ENCODE results near the gene ACD. TPM values are rescaled to one million over a fixed set of nuclear protein-coding genes. Genes with fewer than 3 reads are reported as not detected.

The ACD gene
- total and polyA plus RNA-seq, 2 of the 8 experiments (the other 6 are each of a cell fraction or from before 2014, with no cell fraction given): 34.8 to 58.0 TPM

GRCh38 chr16:67704110-67704509, 44.0 kb upstream of the ACD start:
- Histone ChIP-seq H2BK12ac (ENCODE audit: low read depth, low read length) (no peak overlapping the region), H2BK20ac (ENCODE audit: low read length) (no peak overlapping the region), H3K4me1 (replicated peaks in 1 of 4; ENCODE audit: control insufficient read depth in 3 of 4, insufficient read depth in 4 of 4, low read length in 3 of 4) (peaks cover 2 to 5% (median 4%) of the 10 kb centered on the region in 4 experiments; a peak in 3 of 7 replicates), H2BK5ac (ENCODE audit: low read depth, low read length) (no peak overlapping the region), H3K23me2 (ENCODE audit: low read depth, low read length) (no peaks in the 10 kb centered on the region), H3K56ac (replicated peaks; ENCODE audit: insufficient read length, low read depth, low read length) (no peak overlapping the region), H2BK120ac (replicated peaks; ENCODE audit: low read depth, low read length) (no peak overlapping the region), H4K5ac (ENCODE audit: insufficient read length, low read depth, low read length) (no peak overlapping the region), H3K79me2 (ENCODE audit: control insufficient read depth in 1 of 2, insufficient read depth in 2 of 2, low read length in 2 of 2) (peaks cover 0 to 49% of the 10 kb centered on the region in 2 experiments; a peak in 2 of 4 replicates), H3K36me3 (ENCODE audit: control insufficient read depth in 2 of 4, insufficient read depth in 4 of 4, low read length in 3 of 4) (no peaks in the 10 kb centered on the region), H3K4ac (replicated peaks; ENCODE audit: insufficient read length, low read depth, low read length) (no peak overlapping the region), H2AFZ (ENCODE audit: low read length) (no peak overlapping the region), H3K4me2 (ENCODE audit: insufficient read depth in 1 of 2, low read depth in 2 of 2, low read length in 2 of 2) (no peak overlapping the region), H3K79me1 (ENCODE audit: low read depth, low read length) (peaks cover 4% of the 10 kb centered on the region), H2AK5ac (ENCODE audit: low read depth, low read length) (no peak overlapping the region), H3K9me3 (ENCODE audit: insufficient read depth in 2 of 2, low read depth in 1 of 2, low read length in 1 of 2) (peaks cover 0 to 4% of the 10 kb centered on the region in 2 experiments; a peak in 1 of 4 replicates), H3K18ac (ENCODE audit: extremely low read depth, low read length) (no peak overlapping the region), H2BK15ac (ENCODE audit: low read length) (no peak overlapping the region), H4K8ac (ENCODE audit: extremely low read depth, insufficient read depth, low read length) (no peak overlapping the region), H3K14ac (ENCODE audit: insufficient read length) (no peak overlapping the region), H4K91ac (replicated peaks; ENCODE audit: insufficient read length, low read length) (no peak overlapping the region), H4K20me1 (replicated peaks in 1 of 2; ENCODE audit: control insufficient read depth in 1 of 2, insufficient read depth in 2 of 2, low read length in 2 of 2) (peaks cover 0 to 3% of the 10 kb centered on the region in 2 experiments), H3K27ac (ENCODE audit: low read depth, low read length) (no peak overlapping the region), H3K9ac (replicated peaks in 1 of 4; ENCODE audit: extremely low read depth in 1 of 4, low read depth in 3 of 4, low read length in 3 of 4) (no peak overlapping the region), H3K4me3 (ENCODE audit: extremely low read depth in 1 of 4, insufficient read depth in 2 of 4, low read depth in 3 of 4, low read length in 4 of 4) (no peak overlapping the region), H3K23ac (ENCODE audit: insufficient read length) (no peak overlapping the region), H3K27me3 (replicated peaks in 1 of 4; ENCODE audit: control insufficient read depth in 3 of 4, extremely low read depth in 1 of 4, insufficient read depth in 3 of 4, low read length in 3 of 4) (no peaks in the 10 kb centered on the region)
- ChIA-PET POLR2A (ENCODE audit: partially characterized antibody) (no interaction called here), CTCF (ENCODE audit: partially characterized antibody) (interaction anchor here (2.6 kb wide), 1 partner anchor 32 kb away, joined by 11 read pairs; no protein-coding TSS in a partner anchor)
- DNase-seq (ENCODE audit: low read depth in 1 of 2, low spot score in 2 of 2) (no peak), FAIRE-seq (no peak)
- 92% methylated on average over 5 of the region's 5 CpGs; no CpG with 5 or more reads in 1 of the 2 experiments for WGBS, 2 experiments (ENCODE audit: extremely low coverage in 1 of 2, insufficient coverage in 1 of 2, insufficient read length in 1 of 2, insufficient replicate concordance in 2 of 2, low coverage in 1 of 2, low lambda C conversion rate in 2 of 2, missing lambda C conversion rate in 1 of 2)
- TF ChIP-seq CTBP2 (IDR thresholded peaks at IDR 0.05; ENCODE audit: borderline replicate concordance, insufficient read depth, insufficient read length, low read length) (no peak), SIN3A (conservative IDR thresholded peaks at IDR 0.05 in 1 of 2, IDR thresholded peaks at IDR 0.05 in 1 of 2; ENCODE audit: low read depth in 1 of 2, low read length in 2 of 2) (no peak), BRCA1 (IDR thresholded peaks at IDR 0.05; ENCODE audit: low read depth, low read length) (no peak), EP300 (IDR thresholded peaks at IDR 0.05; ENCODE audit: borderline replicate concordance in 1 of 2, low read depth in 2 of 2, low read length in 2 of 2) (no peak), CREB1 (IDR thresholded peaks at IDR 0.05) (no peak), ATF3 (IDR thresholded peaks at IDR 0.05; ENCODE audit: insufficient read depth, low read depth, low read length) (no peak), POLR2AphosphoS5 (IDR thresholded peaks at IDR 0.05; ENCODE audit: low read depth, low read length) (no peak), KDM1A (IDR thresholded peaks at IDR 0.05; ENCODE audit: borderline replicate concordance, low read length) (no peak), BACH1 (IDR thresholded peaks at IDR 0.05; ENCODE audit: low read length) (no peak), CBX8 (IDR thresholded peaks at IDR 0.05; ENCODE audit: borderline replicate concordance, low read depth, low read length) (no peak), HDAC6 (IDR thresholded peaks at IDR 0.05; ENCODE audit: low read depth, low read length) (no peak), TBP (IDR thresholded peaks at IDR 0.05; ENCODE audit: low read depth, low read length) (no peak), GTF2F1 (IDR thresholded peaks at IDR 0.05; ENCODE audit: borderline replicate concordance, low read depth, low read length) (no peak)
